Measurements from ENCODE around the gene C11orf21. TPM values are rescaled to one million over a fixed set of nuclear protein-coding genes. Genes with fewer than 3 reads are reported as not detected.

C11orf21 gene
- polyA plus RNA-seq, 1 experiment, result not detected

DNA sequence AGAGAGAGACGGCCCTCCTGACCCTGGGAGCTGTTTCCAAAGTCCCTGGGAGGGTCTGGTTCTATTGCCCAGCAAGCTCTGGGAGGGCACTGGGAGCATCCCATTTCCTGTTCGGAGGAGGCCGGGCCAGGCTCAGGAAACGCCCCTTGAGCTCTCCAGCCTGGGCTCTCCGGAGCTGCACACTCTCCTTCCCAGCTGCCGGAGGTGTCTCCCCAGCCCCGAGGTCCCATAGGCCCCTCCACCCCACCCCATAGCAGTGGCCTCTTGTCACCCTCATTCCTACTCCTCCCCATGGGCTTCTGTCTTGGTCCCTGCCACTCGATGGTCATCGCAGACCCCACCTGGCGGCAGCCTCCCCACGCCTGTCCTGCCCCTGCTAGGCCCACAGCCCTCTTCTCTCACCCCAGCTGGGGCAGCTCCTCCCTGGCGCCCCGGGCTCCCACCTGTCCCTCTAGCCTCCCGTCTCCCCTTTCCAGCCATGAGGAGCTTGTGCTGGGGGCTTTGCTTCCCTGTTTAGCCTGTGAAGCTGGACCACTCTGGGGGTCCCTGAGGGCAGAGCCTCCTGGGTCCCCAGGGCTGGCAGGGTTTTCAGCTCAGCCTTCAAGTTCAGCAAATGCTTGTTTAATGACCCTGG, 2.9 kb upstream of the C11orf21 start:
- TF ChIP-seq, protein P1, sequence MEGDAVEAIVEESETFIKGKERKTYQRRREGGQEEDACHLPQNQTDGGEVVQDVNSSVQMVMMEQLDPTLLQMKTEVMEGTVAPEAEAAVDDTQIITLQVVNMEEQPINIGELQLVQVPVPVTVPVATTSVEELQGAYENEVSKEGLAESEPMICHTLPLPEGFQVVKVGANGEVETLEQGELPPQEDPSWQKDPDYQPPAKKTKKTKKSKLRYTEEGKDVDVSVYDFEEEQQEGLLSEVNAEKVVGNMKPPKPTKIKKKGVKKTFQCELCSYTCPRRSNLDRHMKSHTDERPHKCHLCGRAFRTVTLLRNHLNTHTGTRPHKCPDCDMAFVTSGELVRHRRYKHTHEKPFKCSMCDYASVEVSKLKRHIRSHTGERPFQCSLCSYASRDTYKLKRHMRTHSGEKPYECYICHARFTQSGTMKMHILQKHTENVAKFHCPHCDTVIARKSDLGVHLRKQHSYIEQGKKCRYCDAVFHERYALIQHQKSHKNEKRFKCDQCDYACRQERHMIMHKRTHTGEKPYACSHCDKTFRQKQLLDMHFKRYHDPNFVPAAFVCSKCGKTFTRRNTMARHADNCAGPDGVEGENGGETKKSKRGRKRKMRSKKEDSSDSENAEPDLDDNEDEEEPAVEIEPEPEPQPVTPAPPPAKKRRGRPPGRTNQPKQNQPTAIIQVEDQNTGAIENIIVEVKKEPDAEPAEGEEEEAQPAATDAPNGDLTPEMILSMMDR (IDR thresholded peaks at IDR 0.05; ENCODE audit: insufficient read depth, low read depth, low read length), result no peak
- no peak for DNase-seq (ENCODE audit: low read depth)
- no peak overlapping the region for H3K4me3 ChIP-seq (ENCODE audit: low read depth, low read length)
- no peaks in the 10 kb centered on the region for H3K36me3 ChIP-seq (ENCODE audit: control insufficient read depth, insufficient read depth, low read length)
- no peaks in the 10 kb centered on the region for H3K27me3 ChIP-seq (ENCODE audit: control insufficient read depth, insufficient read depth, low read length)
- POLR2A ChIA-PET, result interaction anchor here (0.6 to 1.5 kb wide), 3 partner anchors 96 to 121 kb away, joined by 3 to 15 read pairs (median 6); partner anchors contain the start of gene TSSC4
- CTCF ChIA-PET, result interaction anchor here (0.6 to 9.7 kb wide), 36 partner anchors 9 to 587 kb away, joined by 3 to 519 read pairs (median 9); partner anchors contain the start of genes CD81 and TSSC4

DNA sequence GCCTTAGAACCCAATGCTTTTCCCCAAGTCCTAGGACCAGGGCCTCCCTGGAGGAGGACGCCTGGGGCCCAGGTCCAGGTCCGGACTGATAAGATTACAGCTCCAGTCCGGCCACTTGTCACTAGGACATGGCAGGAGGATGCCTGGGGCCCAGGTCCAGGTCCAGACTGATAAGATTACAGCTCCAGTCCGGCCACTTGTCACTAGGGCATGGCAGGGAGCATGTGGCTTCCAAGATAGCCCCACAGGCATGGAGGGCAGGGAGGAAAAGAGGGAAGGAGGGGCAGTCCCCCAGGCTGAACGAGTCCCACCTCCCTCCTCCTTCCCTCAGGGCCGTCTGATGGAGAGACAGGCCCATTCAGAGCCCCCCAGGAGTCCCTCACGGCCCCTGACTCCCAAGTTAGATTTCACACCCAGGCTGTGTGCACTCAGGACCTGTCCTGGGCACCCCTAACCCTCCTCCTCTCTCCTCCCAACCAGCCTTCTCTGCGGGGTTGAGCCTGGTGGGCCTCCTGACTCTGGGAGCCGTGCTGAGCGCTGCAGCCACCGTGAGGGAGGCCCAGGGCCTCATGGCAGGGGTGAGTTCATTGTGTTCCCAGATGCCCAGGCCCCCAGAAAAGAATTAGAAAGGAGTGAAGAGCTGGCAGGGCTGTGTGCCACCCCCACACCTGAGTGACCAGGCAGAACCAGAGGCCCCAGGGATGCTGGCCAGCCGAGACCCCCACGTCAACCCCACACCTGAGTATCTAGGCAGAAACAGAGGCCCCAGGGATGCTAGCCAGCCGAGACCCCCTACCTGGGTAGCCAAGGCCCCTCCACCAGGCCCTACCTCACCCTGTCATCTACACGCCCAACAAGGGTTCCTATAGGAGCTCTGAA, 2.1 kb upstream of the C11orf21 start:
- no peaks in the 10 kb centered on the region for H3K27me3 ChIP-seq (ENCODE audit: control insufficient read depth, insufficient read depth, low read length)
- no peaks in the 10 kb centered on the region for H3K36me3 ChIP-seq (ENCODE audit: control insufficient read depth, insufficient read depth, low read length)
- H3K4me3 ChIP-seq (ENCODE audit: low read depth, low read length), result no peak overlapping the region
- no peak for DNase-seq (ENCODE audit: low read depth)
- TF ChIP-seq, protein P1 (IDR thresholded peaks at IDR 0.05; ENCODE audit: insufficient read depth, low read depth, low read length), result no peak
- ChIA-PET CTCF (interaction anchor here (0.6 to 9.7 kb wide), 22 partner anchors 9 to 228 kb away, joined by 3 to 519 read pairs (median 15); partner anchors contain the start of gene TSSC4), POLR2A (interaction anchor here (0.6 to 1.5 kb wide), 2 partner anchors 115 to 121 kb away, joined by 3 to 15 read pairs; no protein-coding TSS in a partner anchor)

DNA sequence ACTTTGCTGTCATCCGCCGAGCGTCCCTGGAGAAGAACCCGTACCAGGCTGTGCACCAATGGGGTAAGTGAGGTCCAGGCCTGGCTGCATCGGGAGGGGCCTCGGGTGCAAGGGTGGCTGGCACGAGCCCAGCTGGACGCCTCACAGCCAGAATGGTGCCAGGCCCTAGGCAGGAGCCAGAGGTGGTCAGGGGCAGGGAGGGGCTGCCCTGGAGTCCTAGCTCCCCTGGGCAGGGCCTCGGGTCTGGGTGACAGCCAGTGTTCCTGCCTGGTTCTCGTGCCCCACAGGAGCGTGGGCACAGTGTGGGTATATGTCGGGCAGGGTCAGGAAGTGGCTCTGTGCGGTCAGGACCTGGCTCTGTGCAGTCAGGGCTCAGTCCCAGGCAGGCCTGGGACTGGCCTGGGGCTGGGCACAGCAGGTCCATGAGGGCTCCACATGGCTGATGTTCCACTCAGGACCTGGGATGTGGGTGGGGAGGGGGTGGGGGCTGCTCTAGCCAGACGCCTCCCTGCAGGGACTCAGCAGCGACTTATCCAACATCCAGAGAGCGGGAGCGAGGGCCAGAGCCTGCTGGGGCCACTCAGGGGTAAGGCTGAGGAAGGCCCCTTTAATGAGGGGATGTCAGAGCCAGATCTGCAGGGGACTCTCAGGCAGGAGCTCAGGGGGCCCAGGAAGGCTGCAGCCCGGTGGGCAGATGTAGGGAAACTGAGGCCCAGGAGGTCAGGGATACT, 1.3 kb upstream of the C11orf21 start:
- no peak overlapping the region for H3K4me3 ChIP-seq (ENCODE audit: low read depth, low read length)
- H3K36me3 ChIP-seq (ENCODE audit: control insufficient read depth, insufficient read depth, low read length), result no peaks in the 10 kb centered on the region
- POLR2A ChIA-PET, result no interaction called here
- CTCF ChIA-PET, result interaction anchor here (1.2 to 9.7 kb wide), 6 partner anchors 97 to 229 kb away, joined by 3 to 519 read pairs (median 22); partner anchors contain the start of gene TSSC4
- no peak for DNase-seq (ENCODE audit: low read depth)
- H3K27me3 ChIP-seq (ENCODE audit: control insufficient read depth, insufficient read depth, low read length), result no peaks in the 10 kb centered on the region
- TF ChIP-seq, protein P1 (IDR thresholded peaks at IDR 0.05; ENCODE audit: insufficient read depth, low read depth, low read length), result no peak

DNA sequence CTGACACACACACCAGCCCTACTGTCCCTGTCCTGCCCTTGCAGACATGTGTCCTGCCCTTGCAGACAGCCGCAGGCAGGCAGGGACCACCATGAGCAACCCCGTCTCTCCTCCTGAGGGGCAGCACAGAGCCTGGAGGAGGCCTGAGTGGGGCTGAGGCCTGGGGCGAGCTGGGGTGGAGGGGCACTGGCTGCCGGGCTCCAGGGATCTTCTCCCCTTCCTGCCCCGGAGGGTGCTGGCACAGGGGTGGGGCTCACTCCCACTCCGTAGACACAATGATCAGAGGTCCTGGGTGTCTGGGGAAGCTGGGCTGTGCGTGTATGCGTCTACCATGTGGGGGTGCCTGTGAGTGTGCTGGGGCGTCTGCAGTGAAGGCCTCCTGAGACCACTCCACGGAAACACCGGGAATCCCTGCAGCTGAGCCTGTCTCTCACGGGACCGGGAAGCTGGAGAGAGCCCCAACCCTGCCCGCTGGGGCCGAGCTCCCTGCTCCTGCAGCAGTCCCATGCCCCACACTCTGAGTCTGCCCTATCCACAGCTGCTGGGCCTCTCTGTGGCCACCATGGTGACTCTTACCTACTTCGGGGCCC, 683 bp upstream of the C11orf21 start:
- no peak for DNase-seq (ENCODE audit: low read depth)
- CTCF ChIA-PET, result interaction anchor here (1.2 to 9.7 kb wide), 5 partner anchors 98 to 230 kb away, joined by 3 to 519 read pairs (median 17); partner anchors contain the start of gene TSSC4
- TF ChIP-seq, protein P1 (IDR thresholded peaks at IDR 0.05; ENCODE audit: insufficient read depth, low read depth, low read length), result no peak
- Histone ChIP-seq H3K4me3 (ENCODE audit: low read depth, low read length) (no peak overlapping the region), H3K36me3 (ENCODE audit: control insufficient read depth, insufficient read depth, low read length) (no peaks in the 10 kb centered on the region), H3K27me3 (ENCODE audit: control insufficient read depth, insufficient read depth, low read length) (peaks cover 2% of the 10 kb centered on the region; the same call in 1 of the 2 replicates)
- POLR2A ChIA-PET, result no interaction called here
